Trophoblast cell (in vitro differentiated cells and primary cell): ENCODE measurements around the gene BEX1.
"Not testable (repeated sequence)": the region's sequence is repeated elsewhere in the genome, so short reads cannot be mapped to it uniquely, and the experiment has no call there.

Experiments
- DNase-seq, 2 donors: peaks; one replicate each; pipeline ENCODE4 v3.0.0-alpha.2; 2016
- H2AFZ ChIP-seq: 2 replicates; pipeline ENCODE4 v1.6.1; 2013; ENCODE audit warnings: low read length, moderate library complexity, mild to moderate bottlenecking; ENCODE audit not compliant: insufficient read depth, poor library complexity
- H2AK5ac ChIP-seq: 2 replicates; pipeline ENCODE4 v1.6.1; 2013; ENCODE audit warnings: mild to moderate bottlenecking, low read length
- H2BK120ac ChIP-seq: 2 replicates; pipeline ENCODE4 v1.6.1; 2013; ENCODE audit warnings: low read length, mild to moderate bottlenecking, moderate library complexity; ENCODE audit not compliant: insufficient read depth, poor library complexity
- H2BK12ac ChIP-seq: 2 replicates; pipeline ENCODE4 v1.6.1; 2013; ENCODE audit warnings: mild to moderate bottlenecking, low read length, moderate library complexity
- H2BK5ac ChIP-seq: 2 replicates; pipeline ENCODE4 v1.6.1; 2013; ENCODE audit warnings: low read length, low read depth, moderate library complexity, mild to moderate bottlenecking; ENCODE audit not compliant: poor library complexity
- H3K14ac ChIP-seq: 2 replicates; pipeline ENCODE4 v1.6.1; 2013; ENCODE audit warnings: mild to moderate bottlenecking, low read length
- H3K18ac ChIP-seq: 2 replicates; pipeline ENCODE4 v1.6.1; 2013; ENCODE audit warnings: mild to moderate bottlenecking, low read length
- H3K23ac ChIP-seq: 2 replicates; pipeline ENCODE4 v1.6.1; 2013; ENCODE audit warnings: low read length
- H3K27ac ChIP-seq: 2 replicates; pipeline ENCODE4 v1.5.1; 2013; ENCODE audit warnings: low read depth, mild to moderate bottlenecking, inconsistent platforms, low read length, moderate library complexity
- H3K27me3 ChIP-seq: 2 replicates; pipeline ENCODE4 v1.6.1; 2013; ENCODE audit warnings: inconsistent platforms, mild to moderate bottlenecking, low read length, moderate library complexity; ENCODE audit not compliant: insufficient read depth
- H3K36me3 ChIP-seq, 2 experiments: 1 replicate in 1 of 2; 2 replicates in 1 of 2; pipeline ENCODE4 v1.6.1; 2013; ENCODE audit warnings: low read length in 2 of 2, mild to moderate bottlenecking in 2 of 2, moderate library complexity in 1 of 2; ENCODE audit not compliant: insufficient read depth in 2 of 2, control insufficient read depth in 1 of 2
- H3K4ac ChIP-seq: 2 replicates; pipeline ENCODE4 v1.6.1; 2013; ENCODE audit warnings: low read depth, mild to moderate bottlenecking, low read length, moderate library complexity
- H3K4me1 ChIP-seq, 2 experiments: 1 replicate in 1 of 2; 2 replicates in 1 of 2; pipeline ENCODE4 v1.6.1; 2013; ENCODE audit warnings: low read length in 2 of 2, mild to moderate bottlenecking in 2 of 2, moderate library complexity in 1 of 2; ENCODE audit not compliant: insufficient read depth in 2 of 2, control insufficient read depth in 1 of 2
- H3K4me2 ChIP-seq: 2 replicates; pipeline ENCODE4 v1.6.1; 2013; ENCODE audit warnings: inconsistent platforms, mild to moderate bottlenecking, low read length, moderate library complexity
- H3K4me3 ChIP-seq: 2 replicates; pipeline ENCODE4 v1.5.1; 2013; ENCODE audit warnings: mild to moderate bottlenecking, low read depth, low read length, inconsistent platforms
- H3K79me1 ChIP-seq: one replicate; pipeline ENCODE4 v1.6.1; 2013; ENCODE audit warnings: low read length
- H3K79me2 ChIP-seq: 2 replicates; pipeline ENCODE4 v1.6.1; 2013; ENCODE audit warnings: low read length, mild to moderate bottlenecking; ENCODE audit not compliant: control insufficient read depth, insufficient read depth, poor library complexity
- H3K9ac ChIP-seq: 2 replicates; pipeline ENCODE4 v1.6.1; 2013; ENCODE audit warnings: mild to moderate bottlenecking, low read length
- H3K9me3 ChIP-seq: 2 replicates; pipeline ENCODE4 v1.6.1; 2013; ENCODE audit warnings: low read depth, mild to moderate bottlenecking, control low read depth, inconsistent platforms, low read length; ENCODE audit not compliant: insufficient read depth
- H4K12ac ChIP-seq: 2 replicates; pipeline ENCODE4 v1.6.1; 2013; ENCODE audit warnings: low read depth, mild to moderate bottlenecking, low read length, moderate library complexity
- H4K8ac ChIP-seq: 2 replicates; pipeline ENCODE4 v1.6.1; 2013; ENCODE audit warnings: low read depth, mild to moderate bottlenecking, low read length, moderate library complexity
- H4K91ac ChIP-seq: one replicate; pipeline ENCODE4 v1.6.1; 2013; ENCODE audit warnings: low read depth, mild to moderate bottlenecking, low read length, moderate library complexity
- WGBS: extraction: QIAGEN DNeasy Blood & Tissue Kit; methylation state at CpG from one replicate; pipeline ENCODE4 v1.1.7; 2013; ENCODE audit warnings: missing lambda C conversion rate; ENCODE audit not compliant: insufficient read length, insufficient coverage; ENCODE audit errors: extremely low coverage; 5-methylcytosine and 5-hydroxymethylcytosine counted together

BEX1 gene

GRCh38 chrX:103104370-103104769 is 40.4 kb upstream of the BEX1 start:
- WGBS = no CpG with 5 or more reads among the region's 26 CpGs
- H2BK120ac ChIP-seq = not testable (repeated sequence)

GRCh38 chrX:103103866-103104265 is 39.9 kb upstream of the BEX1 start:
- H2BK12ac ChIP-seq, H3K23ac ChIP-seq, H4K8ac ChIP-seq, H3K4ac ChIP-seq, H2AK5ac ChIP-seq, H3K14ac ChIP-seq, H2BK5ac ChIP-seq, H2BK120ac ChIP-seq, H3K27me3 ChIP-seq, H2AFZ ChIP-seq, H3K79me2 ChIP-seq, H3K36me3 ChIP-seq, H4K91ac ChIP-seq, H3K9me3 ChIP-seq, H3K4me2 ChIP-seq, H3K4me3 ChIP-seq, H3K79me1 ChIP-seq, H3K27ac ChIP-seq, H3K18ac ChIP-seq, H3K9ac ChIP-seq, H3K4me1 ChIP-seq, H4K12ac ChIP-seq, DNase-seq: not testable (repeated sequence)
- whole genome bisulfite sequencing = no CpG with 5 or more reads among the region's 2 CpGs

More at GRCh38 chrX:103104370-103104769, 40.4 kb upstream of the BEX1 start:
- not testable (repeated sequence) for H3K79me2 ChIP-seq, H3K9me3 ChIP-seq, H3K18ac ChIP-seq, DNase-seq, H3K4me2 ChIP-seq, H4K12ac ChIP-seq, H2AFZ ChIP-seq, H3K27ac ChIP-seq, H2BK12ac ChIP-seq, H3K4me3 ChIP-seq, H3K36me3 ChIP-seq, H3K79me1 ChIP-seq, H2AK5ac ChIP-seq, H4K8ac ChIP-seq, H3K4me1 ChIP-seq, H3K14ac ChIP-seq, H3K23ac ChIP-seq, H3K9ac ChIP-seq, H4K91ac ChIP-seq, H3K4ac ChIP-seq, H3K27me3 ChIP-seq, H2BK5ac ChIP-seq

DNA sequence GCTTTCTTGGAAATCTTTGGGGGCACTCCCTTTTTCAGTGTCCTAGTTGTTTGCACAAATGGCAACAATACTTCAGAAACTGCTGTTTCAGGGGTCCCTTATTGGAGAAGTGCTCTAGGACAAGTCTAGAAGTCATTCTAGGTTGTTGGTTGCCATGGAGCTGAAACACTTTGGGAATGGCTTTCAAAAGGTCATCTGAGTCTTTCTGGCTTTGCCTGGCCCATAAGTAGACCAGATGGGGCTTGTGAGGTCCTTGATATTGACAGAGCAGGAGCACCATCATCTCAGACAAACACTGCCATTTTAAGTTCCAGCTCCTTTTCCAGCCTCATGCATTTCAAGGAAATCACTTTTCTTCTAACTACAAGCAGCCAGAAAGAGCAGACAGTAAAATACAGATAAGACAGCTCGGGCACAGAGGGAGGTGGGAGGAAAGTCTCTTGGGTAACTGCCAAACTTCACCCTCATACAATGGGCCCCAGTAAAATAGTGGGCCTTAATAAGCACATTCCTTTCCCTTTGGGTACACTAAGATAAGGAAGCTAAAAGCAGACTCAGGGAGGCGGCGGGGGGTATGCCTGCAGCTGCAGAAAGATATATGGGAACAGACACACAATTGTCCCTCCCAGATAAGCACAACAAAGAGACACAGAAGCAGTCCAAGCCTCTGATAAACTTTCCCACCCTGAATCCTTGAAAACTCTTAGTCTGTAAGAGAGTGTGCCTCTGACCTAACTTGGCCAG is 37.5 kb upstream of the BEX1 start:
- no peak overlapping the region for H2AFZ ChIP-seq
- no peaks in the 10 kb centered on the region for H3K79me1 ChIP-seq
- H4K12ac ChIP-seq = no peak overlapping the region
- no peaks in the 10 kb centered on the region for H3K4me1 ChIP-seq
- no peak overlapping the region for H3K23ac ChIP-seq
- no peak overlapping the region for H3K14ac ChIP-seq
- no CpG with 5 or more reads among the region's 3 CpGs for WGBS
- H3K9ac ChIP-seq = no peak overlapping the region
- H3K4me2 ChIP-seq = no peak overlapping the region
- H3K4me3 ChIP-seq = no peak overlapping the region
- H3K18ac ChIP-seq = no peak overlapping the region
- H2BK120ac ChIP-seq = no peak overlapping the region
- no peak overlapping the region for H4K8ac ChIP-seq
- no peak overlapping the region for H3K27ac ChIP-seq
- DNase-seq = no peak
- H2BK12ac ChIP-seq = no peak overlapping the region
- no peak overlapping the region for H2AK5ac ChIP-seq
- no peak overlapping the region for H3K4ac ChIP-seq
- H3K79me2 ChIP-seq = no peaks in the 10 kb centered on the region
- H3K27me3 ChIP-seq = no peaks in the 10 kb centered on the region
- no peak overlapping the region for H4K91ac ChIP-seq
- no peak overlapping the region for H2BK5ac ChIP-seq
- no peaks in the 10 kb centered on the region for H3K9me3 ChIP-seq
- H3K36me3 ChIP-seq = no peaks in the 10 kb centered on the region

GRCh38 chrX:103100484-103100883 is 36.5 kb upstream of the BEX1 start:
- Histone ChIP-seq H2BK120ac (no peak overlapping the region), H4K8ac (no peak overlapping the region), H3K4me3 (no peak overlapping the region), H2BK12ac (no peak overlapping the region), H3K27ac (no peak overlapping the region), H2AFZ (no peak overlapping the region), H3K23ac (no peak overlapping the region), H2AK5ac (no peak overlapping the region), H3K27me3 (no peaks in the 10 kb centered on the region), H3K79me1 (no peaks in the 10 kb centered on the region), H4K12ac (no peak overlapping the region), H3K4ac (no peak overlapping the region), H4K91ac (no peak overlapping the region), H3K79me2 (no peaks in the 10 kb centered on the region), H3K18ac (no peak overlapping the region), H3K36me3 (no peaks in the 10 kb centered on the region), H3K14ac (no peak overlapping the region), H3K9me3 (no peaks in the 10 kb centered on the region), H2BK5ac (no peak overlapping the region), H3K4me1 (no peaks in the 10 kb centered on the region), H3K4me2 (no peak overlapping the region), H3K9ac (no peak overlapping the region)
- DNase-seq = no peak
- no CpG with 5 or more reads among the region's 4 CpGs for WGBS
